ENCODE measurements around the gene NDUFS2. TPM values are rescaled to one million over a fixed set of nuclear protein-coding genes. Genes with fewer than 3 reads are reported as not detected.

NDUFS2 gene
- total RNA-seq, 2 donors from 2014 or later, result 46.4 to 67.2 TPM

DNA sequence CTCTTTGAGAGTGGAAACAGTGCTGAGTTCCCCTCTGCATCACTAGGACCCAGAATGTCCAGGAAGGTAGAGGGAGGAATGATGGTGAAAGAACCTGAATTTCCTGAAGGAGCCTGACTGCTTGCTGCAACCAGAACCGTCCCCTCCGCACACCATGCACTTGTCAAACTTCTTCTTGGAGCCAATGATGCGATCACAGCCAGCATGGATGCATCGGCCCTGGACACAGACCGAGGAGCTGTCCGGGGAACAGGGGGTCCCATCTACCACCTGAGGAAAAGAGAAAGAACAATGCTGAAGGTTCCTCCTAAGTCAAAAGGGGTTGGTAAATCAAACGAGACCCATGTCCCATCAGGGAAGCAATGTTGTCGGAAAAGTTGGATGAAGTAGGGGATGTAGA, 10.2 kb upstream of the NDUFS2 start:
- no peak for TF ChIP-seq POLR2A (IDR thresholded peaks at IDR 0.05)
- TF ChIP-seq, protein P1, sequence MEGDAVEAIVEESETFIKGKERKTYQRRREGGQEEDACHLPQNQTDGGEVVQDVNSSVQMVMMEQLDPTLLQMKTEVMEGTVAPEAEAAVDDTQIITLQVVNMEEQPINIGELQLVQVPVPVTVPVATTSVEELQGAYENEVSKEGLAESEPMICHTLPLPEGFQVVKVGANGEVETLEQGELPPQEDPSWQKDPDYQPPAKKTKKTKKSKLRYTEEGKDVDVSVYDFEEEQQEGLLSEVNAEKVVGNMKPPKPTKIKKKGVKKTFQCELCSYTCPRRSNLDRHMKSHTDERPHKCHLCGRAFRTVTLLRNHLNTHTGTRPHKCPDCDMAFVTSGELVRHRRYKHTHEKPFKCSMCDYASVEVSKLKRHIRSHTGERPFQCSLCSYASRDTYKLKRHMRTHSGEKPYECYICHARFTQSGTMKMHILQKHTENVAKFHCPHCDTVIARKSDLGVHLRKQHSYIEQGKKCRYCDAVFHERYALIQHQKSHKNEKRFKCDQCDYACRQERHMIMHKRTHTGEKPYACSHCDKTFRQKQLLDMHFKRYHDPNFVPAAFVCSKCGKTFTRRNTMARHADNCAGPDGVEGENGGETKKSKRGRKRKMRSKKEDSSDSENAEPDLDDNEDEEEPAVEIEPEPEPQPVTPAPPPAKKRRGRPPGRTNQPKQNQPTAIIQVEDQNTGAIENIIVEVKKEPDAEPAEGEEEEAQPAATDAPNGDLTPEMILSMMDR (IDR thresholded peaks at IDR 0.05), result no peak
- Histone ChIP-seq H3K27me3 (no peaks in the 10 kb centered on the region), H3K36me3 (replicated peaks in 1 of 2; ENCODE audit: insufficient read depth in 1 of 2, low read depth in 2 of 2) (no peaks in the 10 kb centered on the region), H3K27ac (no peak overlapping the region), H3K9me3 (no peaks in the 10 kb centered on the region), H3K4me3 (no peak overlapping the region), H3K4me1 (no peaks in the 10 kb centered on the region)
- intact Hi-C loops (cut with DNase I), result no loop called here
- no peak for DNase-seq
- 33 to 42% methylated on average over 8 of the region's 8 CpGs for WGBS, 2 donors
- no peak for ATAC-seq

- no peak for TF ChIP-seq POLR2A (IDR thresholded peaks at IDR 0.05)
- TF ChIP-seq, protein P1 (IDR thresholded peaks at IDR 0.05), result peak; percentile 71 to 90 (median 79)
- Histone ChIP-seq H3K27me3 (no peaks in the 10 kb centered on the region), H3K27ac (no peak overlapping the region), H3K4me3 (no peak overlapping the region), H3K9me3 (no peaks in the 10 kb centered on the region), H3K4me1 (no peaks in the 10 kb centered on the region), H3K36me3 (replicated peaks in 1 of 2; ENCODE audit: insufficient read depth in 1 of 2, low read depth in 2 of 2) (no peaks in the 10 kb centered on the region)
- WGBS, 2 donors, result 41 to 45% methylated on average over 15 of the region's 15 CpGs
- ATAC-seq (peak; percentile 77), DNase-seq (peak; percentile 63 to 76 (median 70))
- intact Hi-C loops (cut with DNase I), result no loop called here
These were observed 9.4 kb upstream of the NDUFS2 start for GRCh38 chr1:161192476-161193465.

GRCh38 chr1:161193561-161194235, 8.5 kb upstream of the NDUFS2 start:
- Histone ChIP-seq H3K27me3 (no peaks in the 10 kb centered on the region), H3K4me1 (no peaks in the 10 kb centered on the region), H3K4me3 (no peak overlapping the region), H3K9me3 (no peaks in the 10 kb centered on the region), H3K27ac (no peak overlapping the region), H3K36me3 (replicated peaks in 1 of 2; ENCODE audit: insufficient read depth in 1 of 2, low read depth in 2 of 2) (no peaks in the 10 kb centered on the region)
- no peak for ATAC-seq
- intact Hi-C loops (cut with DNase I), result no loop called here
- DNase-seq, result no peak
- TF ChIP-seq, protein P1 (IDR thresholded peaks at IDR 0.05), result no peak
- peak in 1 of 3 donors; percentile 2 for TF ChIP-seq POLR2A (IDR thresholded peaks at IDR 0.05)
- WGBS, 2 donors, result 57 to 60% methylated on average over 1 to 21 of the region's 21 CpGs

DNA sequence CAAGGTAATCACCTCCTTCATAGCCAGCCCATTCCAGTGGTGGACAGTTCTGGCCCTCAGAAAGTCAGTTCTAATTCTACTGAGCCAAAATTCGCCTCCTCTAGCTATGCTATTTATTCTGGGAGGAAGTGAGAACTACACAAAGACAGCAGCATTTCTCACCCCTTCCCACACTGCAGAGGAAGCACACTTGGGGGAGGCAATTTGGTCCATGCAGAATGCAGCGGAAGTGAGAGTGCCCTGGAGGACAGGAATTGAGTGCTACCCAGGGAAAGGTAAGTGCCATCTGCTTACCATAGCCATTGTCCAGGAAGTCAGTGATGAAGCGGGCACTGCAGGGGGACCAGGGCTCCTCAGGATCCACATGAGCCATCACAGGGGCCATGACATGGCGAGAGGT, 7.0 kb upstream of the NDUFS2 start:
- Histone ChIP-seq H3K4me1 (no peaks in the 10 kb centered on the region), H3K4me3 (no peak overlapping the region), H3K27ac (no peak overlapping the region), H3K9me3 (no peaks in the 10 kb centered on the region), H3K27me3 (no peaks in the 10 kb centered on the region), H3K36me3 (replicated peaks in 1 of 2; ENCODE audit: insufficient read depth in 1 of 2, low read depth in 2 of 2) (no peaks in the 10 kb centered on the region)
- TF ChIP-seq, protein P1 (IDR thresholded peaks at IDR 0.05), result no peak
- no peak for TF ChIP-seq POLR2A (IDR thresholded peaks at IDR 0.05)
- no peak for ATAC-seq
- no peak for DNase-seq
- intact Hi-C loops (cut with DNase I), result no loop called here
- WGBS, 2 donors, result 61 to 74% methylated on average over 2 to 4 of the region's 4 CpGs
